ENCODE data around the gene PRKCH. TPM values are rescaled to one million over a fixed set of nuclear protein-coding genes. Genes with fewer than 3 reads are reported as not detected.
A peak's percentile ranks its signal among the peaks of the same experiment; 100 is the strongest.

Gene PRKCH
- total RNA-seq, 2 experiments from 2014 or later, result 193 to 194 TPM

DNA sequence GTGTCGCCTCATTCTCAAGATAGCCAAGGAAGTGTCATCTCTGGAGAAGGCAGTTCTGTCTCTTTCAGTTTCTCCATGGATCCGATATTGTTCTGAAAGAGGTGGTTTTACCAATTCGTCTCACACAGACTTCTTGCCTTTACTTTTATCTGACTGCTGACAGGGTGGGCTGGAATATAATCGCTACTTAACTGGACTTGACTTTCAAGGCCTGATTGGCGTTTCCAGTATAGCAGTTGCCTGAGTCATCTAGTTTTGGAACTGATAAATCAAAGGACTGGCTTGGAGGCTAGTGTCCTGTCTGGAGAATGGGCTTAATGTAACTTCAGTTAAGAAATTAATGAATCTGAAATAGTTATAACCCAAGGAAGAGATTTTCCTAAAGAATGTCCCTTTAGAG is 21.6 kb downstream of the PRKCH start:
- H3K36me3 Mint-ChIP-seq (ENCODE audit: low read depth), result peaks cover 83% of the 10 kb centered on the region
- no peak for ATAC-seq
- peak overlapping the region; percentile 98 for H3K27ac Mint-ChIP-seq
- ChIA-PET POLR2A (interaction anchor here (1.0 to 7.3 kb wide), 8 partner anchors 8 to 133 kb away, joined by 4 to 116 read pairs (median 6); partner anchors contain the start of gene PRKCH), CTCF (interaction anchor here (1.2 to 4.3 kb wide), 3 partner anchors 11 to 57 kb away, joined by 4 to 32 read pairs (median 5); no protein-coding TSS in a partner anchor)
- no peak for DNase-seq
- intact Hi-C loops (cut with micrococcal nuclease), result loop anchor here (2.0 to 10.0 kb wide), 3 partner anchors 46 to 322 kb away; no protein-coding TSS in a partner anchor
- TF ChIP-seq, protein P1, sequence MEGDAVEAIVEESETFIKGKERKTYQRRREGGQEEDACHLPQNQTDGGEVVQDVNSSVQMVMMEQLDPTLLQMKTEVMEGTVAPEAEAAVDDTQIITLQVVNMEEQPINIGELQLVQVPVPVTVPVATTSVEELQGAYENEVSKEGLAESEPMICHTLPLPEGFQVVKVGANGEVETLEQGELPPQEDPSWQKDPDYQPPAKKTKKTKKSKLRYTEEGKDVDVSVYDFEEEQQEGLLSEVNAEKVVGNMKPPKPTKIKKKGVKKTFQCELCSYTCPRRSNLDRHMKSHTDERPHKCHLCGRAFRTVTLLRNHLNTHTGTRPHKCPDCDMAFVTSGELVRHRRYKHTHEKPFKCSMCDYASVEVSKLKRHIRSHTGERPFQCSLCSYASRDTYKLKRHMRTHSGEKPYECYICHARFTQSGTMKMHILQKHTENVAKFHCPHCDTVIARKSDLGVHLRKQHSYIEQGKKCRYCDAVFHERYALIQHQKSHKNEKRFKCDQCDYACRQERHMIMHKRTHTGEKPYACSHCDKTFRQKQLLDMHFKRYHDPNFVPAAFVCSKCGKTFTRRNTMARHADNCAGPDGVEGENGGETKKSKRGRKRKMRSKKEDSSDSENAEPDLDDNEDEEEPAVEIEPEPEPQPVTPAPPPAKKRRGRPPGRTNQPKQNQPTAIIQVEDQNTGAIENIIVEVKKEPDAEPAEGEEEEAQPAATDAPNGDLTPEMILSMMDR (IDR thresholded peaks at IDR 0.05), result no peak
- no peaks in the 10 kb centered on the region for H3K9me3 Mint-ChIP-seq
- peak overlapping the region; percentile 80 for H3K4me3 Mint-ChIP-seq
- no peaks in the 10 kb centered on the region for H3K27me3 Mint-ChIP-seq
- H3K4me1 Mint-ChIP-seq (ENCODE audit: low read depth), result peaks cover 95% of the 10 kb centered on the region

DNA sequence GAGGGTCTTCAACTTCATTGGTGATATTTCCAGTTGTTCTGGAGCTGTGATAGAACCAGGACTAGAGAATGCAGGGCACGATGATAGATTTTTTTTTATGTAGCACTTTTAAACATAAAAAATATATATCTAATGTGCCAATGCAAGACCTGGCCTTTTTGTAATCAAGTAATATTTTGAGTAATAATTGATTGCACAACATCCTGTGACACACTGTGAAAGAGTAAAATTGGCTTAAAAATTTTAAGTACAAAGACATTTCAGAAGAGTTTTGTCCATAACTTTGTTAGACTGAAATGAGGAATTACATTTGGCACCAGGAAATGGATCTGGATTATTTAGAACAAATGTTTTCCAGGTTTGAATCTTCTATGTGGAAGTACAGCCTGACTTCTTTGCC is 22.1 kb downstream of the PRKCH start:
- CTCF ChIA-PET, result interaction anchor here (0.9 to 4.3 kb wide), 14 partner anchors 11 to 112 kb away, joined by 3 to 32 read pairs (median 4); no protein-coding TSS in a partner anchor
- peak overlapping the region; percentile 98 for H3K27ac Mint-ChIP-seq
- peaks cover 95% of the 10 kb centered on the region for H3K4me1 Mint-ChIP-seq (ENCODE audit: low read depth)
- POLR2A ChIA-PET, result interaction anchor here (0.8 to 7.3 kb wide), 12 partner anchors 8 to 133 kb away, joined by 3 to 116 read pairs (median 5); partner anchors contain the start of gene PRKCH
- intact Hi-C loops (cut with micrococcal nuclease), result loop anchor here (2.0 to 10.0 kb wide), 3 partner anchors 45 to 321 kb away; no protein-coding TSS in a partner anchor
- peak overlapping the region; percentile 80 for H3K4me3 Mint-ChIP-seq
- DNase-seq, result no peak
- no peak for ATAC-seq
- H3K9me3 Mint-ChIP-seq, result peaks cover under 1% of the 10 kb centered on the region
- peaks cover 83% of the 10 kb centered on the region for H3K36me3 Mint-ChIP-seq (ENCODE audit: low read depth)
- TF ChIP-seq, protein P1 (IDR thresholded peaks at IDR 0.05), result no peak
- no peaks in the 10 kb centered on the region for H3K27me3 Mint-ChIP-seq

GRCh38 chr14:61343991-61344405 is 22.6 kb downstream of the PRKCH start:
- H3K36me3 Mint-ChIP-seq (ENCODE audit: low read depth), result peaks cover 83% of the 10 kb centered on the region

DNA sequence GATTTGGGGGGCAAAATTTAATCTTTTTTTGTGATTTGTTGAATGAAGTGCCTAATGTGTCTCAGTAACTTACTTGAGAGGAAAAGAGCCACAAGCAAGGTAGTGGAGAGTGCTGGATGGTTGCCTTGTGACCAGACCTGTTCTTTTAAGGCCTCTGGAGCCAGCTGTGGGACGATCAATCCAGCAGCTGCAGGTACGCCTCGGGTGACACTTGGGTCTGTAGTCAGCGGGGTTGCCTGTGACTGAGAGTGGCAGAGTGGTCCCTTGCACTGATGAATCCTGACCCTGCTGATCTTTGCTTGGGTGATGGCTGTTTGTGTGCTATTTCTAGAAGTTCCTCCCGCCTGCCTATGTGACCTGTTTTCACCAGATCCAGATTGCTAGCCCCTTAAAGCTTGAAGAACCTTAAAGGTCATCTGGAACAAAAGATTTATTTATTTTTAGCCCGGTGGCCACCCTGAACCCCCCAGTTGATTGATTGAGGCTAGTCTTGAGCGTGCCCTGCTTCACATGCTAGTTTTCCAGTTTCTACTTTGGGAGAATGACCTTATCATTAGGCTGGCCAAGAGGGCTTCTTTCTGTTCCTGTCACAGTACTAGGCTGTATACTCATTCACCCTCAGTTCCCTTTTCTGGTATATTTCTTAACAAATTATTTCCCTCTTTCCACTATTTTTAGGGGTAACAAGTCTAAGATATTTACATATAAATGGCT is 23.2 kb downstream of the PRKCH start:
- TF ChIP-seq, protein P1 (IDR thresholded peaks at IDR 0.05), result no peak
- H3K4me3 Mint-ChIP-seq, result peak overlapping the region; percentile 80
- H3K27me3 Mint-ChIP-seq, result no peaks in the 10 kb centered on the region
- H3K36me3 Mint-ChIP-seq (ENCODE audit: low read depth), result peaks cover 86% of the 10 kb centered on the region
- DNase-seq, result peak; percentile 51
- H3K9me3 Mint-ChIP-seq, result peaks cover 8% of the 10 kb centered on the region
- intact Hi-C loops (cut with micrococcal nuclease), result loop anchor here (2.0 to 10.0 kb wide), 2 partner anchors 14 to 320 kb away; no protein-coding TSS in a partner anchor
- ChIA-PET POLR2A (interaction anchor here (0.7 to 7.3 kb wide), 13 partner anchors 13 to 168 kb away, joined by 3 to 116 read pairs (median 4); partner anchors contain the start of gene PRKCH), CTCF (interaction anchor here (0.9 to 4.3 kb wide), 12 partner anchors 12 to 111 kb away, joined by 3 to 32 read pairs (median 6); no protein-coding TSS in a partner anchor)
- ATAC-seq, result no peak
- peak overlapping the region; percentile 98 for H3K27ac Mint-ChIP-seq
- H3K4me1 Mint-ChIP-seq (ENCODE audit: low read depth), result peaks cover 97% of the 10 kb centered on the region

More at GRCh38 chr14:61343991-61344405, 22.6 kb downstream of the PRKCH start:
- Mint-ChIP-seq H3K4me3 (peak overlapping the region; percentile 80), H3K27me3 (no peaks in the 10 kb centered on the region), H3K4me1 (ENCODE audit: low read depth) (peaks cover 95% of the 10 kb centered on the region), H3K27ac (peak overlapping the region; percentile 98), H3K9me3 (peaks cover 6% of the 10 kb centered on the region)
- POLR2A ChIA-PET, result interaction anchor here (0.7 to 7.3 kb wide), 15 partner anchors 12 to 168 kb away, joined by 3 to 116 read pairs (median 4); partner anchors contain the start of gene PRKCH
- TF ChIP-seq, protein P1 (IDR thresholded peaks at IDR 0.05), result peak; percentile 46
- peak; percentile 71 for DNase-seq
- intact Hi-C loops (cut with micrococcal nuclease), result loop anchor here (2.0 to 10.0 kb wide), 4 partner anchors 13 to 321 kb away; no protein-coding TSS in a partner anchor
- CTCF ChIA-PET, result interaction anchor here (0.9 to 4.3 kb wide), 13 partner anchors 12 to 112 kb away, joined by 3 to 32 read pairs (median 5); no protein-coding TSS in a partner anchor
- ATAC-seq, result peak; percentile 9

Data from activated CD8-positive, alpha-beta T cell treated with anti-CD3 and anti-CD28 coated beads for 36 hours (primary cell).